ENCODE measurements around the gene FUNDC2. TPM values are rescaled to one million over a fixed set of nuclear protein-coding genes. Genes with fewer than 3 reads are reported as not detected.

The FUNDC2 gene
- total and polyA plus RNA-seq, 2 of the 13 experiments (the other 11 are each of a cell fraction or from before 2014, with no cell fraction given), result 65.3 to 109 TPM

- Histone ChIP-seq H3K9ac (ENCODE audit: insufficient read depth, low read depth, low read length) (no peak overlapping the region), H4K20me1 (ENCODE audit: insufficient read depth, low read length) (no peaks in the 10 kb centered on the region), H3K9me3 (ENCODE audit: low read length) (no peaks in the 10 kb centered on the region), H3K27ac (ENCODE audit: extremely low read length, insufficient read depth, low read length) (no peak overlapping the region), H3K4me3 (replicated peaks in 1 of 3; ENCODE audit: insufficient read depth in 1 of 3, low read depth in 2 of 3, low read length in 3 of 3) (no peak overlapping the region), H3K79me2 (ENCODE audit: insufficient read depth, low read length) (no peaks in the 10 kb centered on the region), H2AFZ (ENCODE audit: low read length) (no peak overlapping the region), H3K4me1 (ENCODE audit: insufficient read depth, low read length) (peaks cover 18% of the 10 kb centered on the region; the same call in 1 of the 2 replicates), H3K4me2 (ENCODE audit: low read depth, low read length) (no peak overlapping the region), H3K27me3 (ENCODE audit: control insufficient read depth in 1 of 2, insufficient read depth in 2 of 2, low read length in 2 of 2) (no peaks in the 10 kb centered on the region), H3K36me3 (replicated peaks in 1 of 2; ENCODE audit: control insufficient read depth in 1 of 2, insufficient read depth in 2 of 2, low read length in 2 of 2) (no peaks in the 10 kb centered on the region)
- ATAC-seq (no peak), DNase-seq (ENCODE audit: low spot score) (no peak), FAIRE-seq (no peak)
- in situ Hi-C loops (cut with HindIII; ENCODE audit: extremely low pct_ligation_motif_present, low pct_unique_long_range_greater_than_20kb) (no loop called here), intact Hi-C loops (cut with micrococcal nuclease; ENCODE audit: unreplicated experiment) (no loop called here)
- no peak for TF ChIP-seq ZNF513 (CRISPR knock-in tag; conservative IDR thresholded peaks at IDR 0.05)
- no peak for TF ChIP-seq MIXL1 (CRISPR knock-in tag; IDR thresholded peaks at IDR 0.05)
- no peak for TF ChIP-seq ZNF597 (CRISPR knock-in tag; IDR thresholded peaks at IDR 0.05)
- TF ChIP-seq AGO2 (optimal IDR thresholded peaks at IDR 0.05; ENCODE audit: low read depth, low read length), result no peak
- peak; percentile 26; the same call in 1 of the 2 replicates for TF ChIP-seq ATF7 (IDR thresholded peaks at IDR 0.05)
- TF ChIP-seq ATF7 (CRISPR knock-in tag; IDR thresholded peaks at IDR 0.05), result no peak
- ChIA-PET POLR2A (no interaction called here), CTCF (ENCODE audit: low intra/inter-chr PET ratio, low total read pairs) (no interaction called here)
- WGBS (ENCODE audit: low lambda C conversion rate), result 36% methylated on average over 3 of the region's 3 CpGs
- BruUV-seq (replicated peaks), result no TSS peak
Measured at GRCh38 chrX:155020591-155020990, 6.1 kb upstream of the FUNDC2 start.

GRCh38 chrX:155022585-155022984, 4.1 kb upstream of the FUNDC2 start, which contains the start of gene F8:
F8 (minus strand) TSS chrX:155022723; CDS start chrX:155022552, 171 bp downstream.
- H3K4me3 ChIP-seq (replicated peaks in 1 of 3; ENCODE audit: insufficient read depth in 1 of 3, low read depth in 2 of 3, low read length in 3 of 3), result no peak within 1 kb of the TSS
- ATAC-seq, result no peak
- in situ Hi-C loops (cut with HindIII; ENCODE audit: extremely low pct_ligation_motif_present, low pct_unique_long_range_greater_than_20kb), result no loop called here
- H3K79me2 ChIP-seq (ENCODE audit: insufficient read depth, low read length), result peaks cover 3% of the 10 kb centered on the region
- no peak within 1 kb of the TSS for H3K27ac ChIP-seq (ENCODE audit: extremely low read length, insufficient read depth, low read length)
- DNase-seq (ENCODE audit: low spot score), result no peak
- H3K36me3 ChIP-seq (replicated peaks in 1 of 2; ENCODE audit: control insufficient read depth in 1 of 2, insufficient read depth in 2 of 2, low read length in 2 of 2), result no peaks in the 10 kb centered on the region
- CTCF ChIA-PET (ENCODE audit: low intra/inter-chr PET ratio, low total read pairs), result no interaction called here
- no peak within 1 kb of the TSS for H3K9ac ChIP-seq (ENCODE audit: insufficient read depth, low read depth, low read length)
- no peaks in the 10 kb centered on the region; a peak in 1 of 5 replicates for H3K27me3 ChIP-seq (ENCODE audit: control insufficient read depth in 1 of 2, insufficient read depth in 2 of 2, low read length in 2 of 2)
- no peak within 1 kb of the TSS for H2AFZ ChIP-seq (ENCODE audit: low read length)
- no peak for FAIRE-seq
- intact Hi-C loops (cut with micrococcal nuclease; ENCODE audit: unreplicated experiment), result no loop called here
- POLR2A ChIA-PET, result no interaction called here
- no peak within 1 kb of the TSS for H3K4me2 ChIP-seq (ENCODE audit: low read depth, low read length)
- peaks cover 18% of the 10 kb centered on the region; the same call in 1 of the 2 replicates for H3K4me1 ChIP-seq (ENCODE audit: insufficient read depth, low read length)
- H3K9me3 ChIP-seq (ENCODE audit: low read length), result no peaks in the 10 kb centered on the region
- no TSS peak for BruUV-seq (replicated peaks)
- 11% methylated on average over 1 of the region's 1 CpG for WGBS (ENCODE audit: low lambda C conversion rate)
- no peaks in the 10 kb centered on the region for H4K20me1 ChIP-seq (ENCODE audit: insufficient read depth, low read length)
- TF ChIP-seq CBFB (CRISPR knock-in tag; IDR thresholded peaks at IDR 0.05), result no peak
- TF ChIP-seq NFYC (CRISPR knock-in tag; IDR thresholded peaks at IDR 0.05), result no peak
- TF ChIP-seq FOXP4 (CRISPR knock-in tag; IDR thresholded peaks at IDR 0.05), result no peak
- no peak for TF ChIP-seq IRX3 (CRISPR knock-in tag; IDR thresholded peaks at IDR 0.05; ENCODE audit: borderline replicate concordance, low read depth)
- TF ChIP-seq EHMT2 (IDR thresholded peaks at IDR 0.05; ENCODE audit: borderline replicate concordance, low read depth, low read length), result no peak
- TF ChIP-seq XBP1 (CRISPR knock-in tag; IDR thresholded peaks at IDR 0.05), result no peak
- TF ChIP-seq ZNF44 (CRISPR knock-in tag; IDR thresholded peaks at IDR 0.05), result no peak
- TF ChIP-seq PLSCR1 (CRISPR knock-in tag; IDR thresholded peaks at IDR 0.05; ENCODE audit: borderline replicate concordance), result no peak
- no peak for TF ChIP-seq DMAP1 (CRISPR knock-in tag; IDR thresholded peaks at IDR 0.05)
- no peak for TF ChIP-seq ZNF12 (CRISPR knock-in tag; IDR thresholded peaks at IDR 0.05)

All from HepG2 (cell line).